ENCODE measurements around the gene NYNRIN. TPM values are rescaled to one million over a fixed set of nuclear protein-coding genes. Genes with fewer than 3 reads are reported as not detected.
A peak's percentile ranks its signal among the peaks of the same experiment; 100 is the strongest.

The NYNRIN gene
- total and polyA plus RNA-seq, 2 experiments from 2014 or later = 3.1 to 20.0 TPM

GRCh38 chr14:24372701-24373416 is 25.9 kb upstream of the NYNRIN start (continued):
- TF ChIP-seq STAT1 (IDR thresholded peaks at IDR 0.05; ENCODE audit: unreplicated experiment) = no peak
- no peak for TF ChIP-seq EZH2 (IDR thresholded peaks at IDR 0.05; ENCODE audit: low read depth, unreplicated experiment)
- no peak for TF ChIP-seq ETS1 (IDR thresholded peaks at IDR 0.05)

- Mint-ChIP-seq H3K36me3 (ENCODE audit: low read depth) (peaks cover 13% of the 10 kb centered on the region), H3K9me3 (no peaks in the 10 kb centered on the region), H3K4me1 (peaks cover 48% of the 10 kb centered on the region), H3K27ac (peak overlapping the region; percentile 91), H3K4me3 (peak overlapping the region; percentile 72), H3K27me3 (ENCODE audit: insufficient read depth, low read depth, poor library complexity) (peaks cover 28% of the 10 kb centered on the region)
- H4K20me1 ChIP-seq (replicated peaks; ENCODE audit: insufficient read depth) = no peaks in the 10 kb centered on the region
- peak overlapping the region; percentile 47 for H3K4me3 ChIP-seq
- H3K79me2 ChIP-seq (replicated peaks; ENCODE audit: insufficient read depth) = no peaks in the 10 kb centered on the region
- 0 out of 2 replicates have a peak, but pooled peaks cover 2% of the 10 kb centered on the region for H3F3A ChIP-seq (replicated peaks; ENCODE audit: low read depth)
- peak overlapping the region; percentile 34 for H3K27ac ChIP-seq (ENCODE audit: low read depth)
- peak overlapping the region; percentile 78 for H3K4me2 ChIP-seq
- peaks cover 4% of the 10 kb centered on the region; the same call in 1 of the 2 replicates for H3K9me2 ChIP-seq (ENCODE audit: insufficient read depth)
- peak; percentile 97 for DNase-seq (ENCODE audit: low spot score)
- ATAC-seq = peak; percentile 91
- no peaks in the 10 kb centered on the region for H3K27me3 ChIP-seq (ENCODE audit: insufficient read depth)
- no peaks in the 10 kb centered on the region for H3K36me3 ChIP-seq (ENCODE audit: insufficient read depth)
- H3K4me1 ChIP-seq (ENCODE audit: insufficient read depth) = peaks cover 31% of the 10 kb centered on the region
- H2AFZ ChIP-seq = no peak overlapping the region
- 0 out of 2 replicates have a peak, but pooled peaks have one; percentile 29 for TF ChIP-seq POLR2AphosphoS5 (IDR thresholded peaks at IDR 0.05; ENCODE audit: low read depth)
- TF ChIP-seq NANOG (IDR thresholded peaks at IDR 0.05; ENCODE audit: borderline replicate concordance) = no peak
- TF ChIP-seq CREB1 (CRISPR knock-in tag; IDR thresholded peaks at IDR 0.05; ENCODE audit: low read depth) = peak; percentile 36; the same call in 1 of the 2 replicates
- no peak for TF ChIP-seq REST (IDR thresholded peaks at IDR 0.05; ENCODE audit: unreplicated experiment)
- TF ChIP-seq EZH2 (IDR thresholded peaks at IDR 0.05; ENCODE audit: low read depth, unreplicated experiment) = no peak
- TF ChIP-seq STAT1 (IDR thresholded peaks at IDR 0.05; ENCODE audit: unreplicated experiment) = no peak
- TF ChIP-seq JUNB (IDR thresholded peaks at IDR 0.05; ENCODE audit: unreplicated experiment) = no peak
- TF ChIP-seq ZNF331 (CRISPR knock-in tag; IDR thresholded peaks at IDR 0.05; ENCODE audit: low read depth) = no peak
- TF ChIP-seq CTCF (conservative IDR thresholded peaks at IDR 0.05; ENCODE audit: low read depth in 2 of 2) = peak; percentile 40 to 53; a peak in 3 of 4 replicates
- TF ChIP-seq ZNF114 (CRISPR knock-in tag; IDR thresholded peaks at IDR 0.05) = no peak
- no peak for TF ChIP-seq ETS1 (IDR thresholded peaks at IDR 0.05)
These were observed 22.2 kb upstream of the NYNRIN start for GRCh38 chr14:24376448-24377070.

All from GM23338 (cell line).